GM21529 (cell line): ENCODE results near the gene TARBP2.
A peak's percentile ranks its signal among the peaks of the same experiment; 100 is the strongest.
"Not testable (repeated sequence)": the region's sequence is repeated elsewhere in the genome, so short reads cannot be mapped to it uniquely, and the experiment has no call there.

ENCODE experiments used
- ATAC-seq: cut with Tn5 transposase; IDR thresholded peaks from one replicate; pipeline ENCODE4 v1.9.1; 2021; ENCODE audit not compliant: unreplicated experiment

The TARBP2 gene

GRCh38 chr12:53513712-53514410 lies 12.8 kb downstream of the TARBP2 start:
- ATAC-seq: no peak

GRCh38 chr12:53514628-53515290 lies 13.7 kb downstream of the TARBP2 start:
- ATAC-seq: no peak

GRCh38 chr12:53515291-53515680 lies 14.2 kb downstream of the TARBP2 start:
- no peak for ATAC-seq

GRCh38 chr12:53516758-53517455 lies 15.8 kb downstream of the TARBP2 start:
- no peak for ATAC-seq

GRCh38 chr12:53518381-53518780 lies 17.3 kb downstream of the TARBP2 start:
- ATAC-seq: no peak

GRCh38 chr12:53523131-53523530 lies 22.0 kb downstream of the TARBP2 start:
- no peak for ATAC-seq

GRCh38 chr12:53524476-53524875 lies 23.4 kb downstream of the TARBP2 start:
- no peak for ATAC-seq

GRCh38 chr12:53530061-53530460 lies 29.0 kb downstream of the TARBP2 start:
- ATAC-seq: no peak

- no peak for ATAC-seq
Observed at GRCh38 chr12:53530920-53531319, 29.8 kb downstream of the TARBP2 start.

- no peak for ATAC-seq
Observed at GRCh38 chr12:53532021-53532420, 30.9 kb downstream of the TARBP2 start.

- ATAC-seq: no peak
Observed at GRCh38 chr12:53532524-53533445, 31.7 kb downstream of the TARBP2 start.

- ATAC-seq: no peak
Observed at GRCh38 chr12:53533471-53533870, 32.4 kb downstream of the TARBP2 start.

GRCh38 chr12:53536962-53537361 lies 35.9 kb downstream of the TARBP2 start:
- no peak for ATAC-seq

- no peak for ATAC-seq
Observed at GRCh38 chr12:53538209-53538689, 37.2 kb downstream of the TARBP2 start.

- ATAC-seq: no peak
Observed at GRCh38 chr12:53539526-53539925, 38.4 kb downstream of the TARBP2 start.

- ATAC-seq: peak; percentile 86
Observed at GRCh38 chr12:53543539-53543938, 42.5 kb downstream of the TARBP2 start.

- ATAC-seq: not testable (repeated sequence)
Observed at GRCh38 chr12:53548354-53548753, 47.3 kb downstream of the TARBP2 start.

GRCh38 chr12:53550131-53550530 lies 49.0 kb downstream of the TARBP2 start:
- ATAC-seq: not testable (repeated sequence)

- ATAC-seq: no peak
Observed at GRCh38 chr12:53550595-53550994, 49.5 kb downstream of the TARBP2 start.

- ATAC-seq: no peak
Observed at GRCh38 chr12:53551889-53552291, 50.8 kb downstream of the TARBP2 start.
